ENCODE data around the gene RPP14. TPM values are rescaled to one million over a fixed set of nuclear protein-coding genes. Genes with fewer than 3 reads are reported as not detected.

Gene RPP14
- total RNA-seq, 1 experiment from 2014 or later = 22.4 TPM

GRCh38 chr3:58352626-58353025 is 46.6 kb downstream of the RPP14 start:
- H3K9me2 ChIP-seq (ENCODE audit: insufficient read depth) = no peaks in the 10 kb centered on the region
- intact Hi-C loops (cut with micrococcal nuclease) = no loop called here
- no peak overlapping the region for H3K27ac ChIP-seq (ENCODE audit: low read depth, low read length)
- H3K36me3 ChIP-seq (ENCODE audit: control insufficient read depth in 1 of 2, insufficient read depth in 2 of 2, low read length in 2 of 2) = no peaks in the 10 kb centered on the region
- no peaks in the 10 kb centered on the region for H4K20me1 ChIP-seq (ENCODE audit: insufficient read depth)
- H3K79me2 ChIP-seq (ENCODE audit: insufficient read depth, low read length) = no peaks in the 10 kb centered on the region
- H3K9ac ChIP-seq (ENCODE audit: low read length) = no peak overlapping the region
- ATAC-seq = no peak
- no peak for TF ChIP-seq JUND (IDR thresholded peaks at IDR 0.05)
- TF ChIP-seq ATF3 (IDR thresholded peaks at IDR 0.05) = no peak
- TF ChIP-seq CTCF (IDR thresholded peaks at IDR 0.05 in 2 of 3, conservative IDR thresholded peaks at IDR 0.05 in 1 of 3; ENCODE audit: borderline replicate concordance in 1 of 3, insufficient read depth in 1 of 3, low read depth in 2 of 3, low read length in 2 of 3) = no peak
- no peak for TF ChIP-seq SRF (IDR thresholded peaks at IDR 0.05; ENCODE audit: low read depth)
- no peak for TF ChIP-seq EGR1 (IDR thresholded peaks at IDR 0.05; ENCODE audit: low read depth)
- TF ChIP-seq MAX (IDR thresholded peaks at IDR 0.05) = no peak
- TF ChIP-seq EZH2 (IDR thresholded peaks at IDR 0.05) = no peak
- BruUV-seq (replicated peaks) = no TSS peak
- H3K4me3 ChIP-seq (replicated peaks in 1 of 2; ENCODE audit: low read depth in 1 of 2, low read length in 2 of 2) = no peak overlapping the region
- POLR2A ChIA-PET = interaction anchor here (0.7 kb wide), 1 partner anchor 32 kb away, joined by 3 read pairs; no protein-coding TSS in a partner anchor
- no peaks in the 10 kb centered on the region for H3K9me3 ChIP-seq (ENCODE audit: control insufficient read depth in 1 of 2, insufficient read depth in 1 of 2, low read depth in 1 of 2, low read length in 2 of 2)
- RAD21 ChIA-PET (ENCODE audit: low non-redundant PET in 1 of 2, low total read pairs in 2 of 2, uncharacterized antibody in 2 of 2, unreplicated experiment in 2 of 2) = no interaction called here
- CTCF ChIA-PET = no interaction called here
- H3K4me2 ChIP-seq (ENCODE audit: low read length) = no peak overlapping the region
- DNase-seq (ENCODE audit: low read depth, low spot score) = no peak
- no peak overlapping the region for H2AFZ ChIP-seq (ENCODE audit: low read depth, low read length, poor library complexity, severe bottlenecking)
- no peaks in the 10 kb centered on the region for H3K27me3 ChIP-seq (ENCODE audit: insufficient read depth, low read length)
- peaks cover 10 to 11% of the 10 kb centered on the region in 2 experiments; a peak in 3 of 4 replicates for H3K4me1 ChIP-seq (ENCODE audit: control insufficient read depth in 1 of 2, insufficient read depth in 2 of 2, low read length in 2 of 2)

All from HCT116 (cell line).